Activated gamma-delta T cell treated with Interleukin-2 at 50 U/mL for 16 hours (primary cell): ENCODE data around the gene ATP13A3.

ENCODE experiments used
- DNase-seq: peaks from one replicate; pipeline ENCODE4 v3.0.0-alpha.2; 2020

ATP13A3 gene

DNA sequence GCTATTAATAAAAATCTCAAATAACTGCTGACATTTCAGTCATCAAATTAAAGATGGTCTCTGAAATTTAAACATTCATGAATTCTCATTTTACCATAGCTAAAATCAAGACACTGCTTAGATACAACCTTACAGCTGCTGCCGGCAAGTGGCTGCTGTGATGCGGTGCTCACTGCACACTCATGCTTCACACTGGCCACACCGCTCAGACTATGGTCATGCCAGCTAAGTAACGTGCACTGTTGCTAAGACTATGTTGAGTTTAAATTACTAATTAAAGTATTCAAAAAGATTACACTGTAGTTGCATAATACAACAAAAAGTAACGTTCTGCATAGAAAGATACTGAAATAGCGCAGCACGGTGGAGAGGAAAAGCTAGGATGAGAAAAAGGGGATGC lies 12.1 kb downstream of the ATP13A3 start:
- DNase-seq, result no peak

- DNase-seq, result peak; percentile 26
Measured at GRCh38 chr3:194472290-194472920, 14.4 kb downstream of the ATP13A3 start.

GRCh38 chr3:194471863-194472262 lies 14.9 kb downstream of the ATP13A3 start:
- DNase-seq, result no peak

GRCh38 chr3:194470615-194471014 lies 16.2 kb downstream of the ATP13A3 start:
- DNase-seq, result no peak

DNA sequence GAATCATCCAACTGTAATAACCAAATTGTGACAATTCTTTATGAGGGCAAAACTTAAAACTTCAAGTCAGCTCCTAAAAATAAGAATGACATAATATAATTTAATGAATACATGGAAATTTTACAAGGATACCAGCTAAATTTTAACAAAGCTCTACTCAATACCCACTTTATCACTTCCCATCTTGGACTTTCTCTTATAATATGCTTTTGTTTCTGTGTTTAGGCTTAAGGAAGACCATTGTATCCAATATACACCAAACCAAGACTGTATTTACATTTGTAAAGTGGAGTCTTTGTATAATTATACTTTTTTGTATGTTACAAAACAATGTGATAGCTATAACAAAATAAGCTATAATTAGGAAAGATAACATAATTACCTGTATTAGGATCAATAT lies 16.8 kb downstream of the ATP13A3 start:
- no peak for DNase-seq

- DNase-seq, result no peak
Measured at GRCh38 chr3:194468086-194468485, 18.7 kb downstream of the ATP13A3 start.

- DNase-seq, result no peak
Measured at GRCh38 chr3:194466761-194467356, 19.9 kb downstream of the ATP13A3 start.

DNA sequence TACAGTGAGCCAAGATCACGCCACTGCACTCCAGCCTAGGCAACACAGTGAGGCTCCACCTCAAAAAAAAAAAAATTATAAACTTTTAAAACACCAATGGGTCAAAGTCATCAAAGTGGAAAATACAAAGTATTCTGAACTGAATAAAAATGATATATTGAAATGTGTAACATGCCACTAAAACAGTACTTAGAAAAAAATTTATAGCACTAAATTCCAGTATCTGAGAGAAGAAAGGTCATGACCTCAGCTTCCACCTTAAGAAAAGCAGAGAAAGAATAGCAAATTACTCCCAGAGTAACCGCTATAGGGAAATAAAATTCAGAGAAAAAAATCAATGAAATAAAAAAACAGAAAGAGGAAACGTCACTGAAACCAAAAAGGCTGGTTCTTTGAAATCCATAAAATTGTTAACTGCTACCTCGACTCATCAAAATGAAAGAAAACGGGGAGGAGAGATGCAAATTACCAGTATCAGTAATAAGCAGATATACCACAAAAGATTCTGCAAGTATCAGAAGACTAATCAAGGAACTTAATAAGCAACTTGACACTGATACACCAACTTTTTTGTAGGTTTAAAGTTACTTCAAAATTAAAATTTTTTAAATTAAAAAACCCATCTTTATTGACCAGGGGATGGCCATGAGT lies 20.8 kb downstream of the ATP13A3 start:
- DNase-seq, result no peak

GRCh38 chr3:194465246-194465645 lies 21.6 kb downstream of the ATP13A3 start:
- DNase-seq, result no peak

GRCh38 chr3:194464692-194465091 lies 22.1 kb downstream of the ATP13A3 start:
- no peak for DNase-seq

DNA sequence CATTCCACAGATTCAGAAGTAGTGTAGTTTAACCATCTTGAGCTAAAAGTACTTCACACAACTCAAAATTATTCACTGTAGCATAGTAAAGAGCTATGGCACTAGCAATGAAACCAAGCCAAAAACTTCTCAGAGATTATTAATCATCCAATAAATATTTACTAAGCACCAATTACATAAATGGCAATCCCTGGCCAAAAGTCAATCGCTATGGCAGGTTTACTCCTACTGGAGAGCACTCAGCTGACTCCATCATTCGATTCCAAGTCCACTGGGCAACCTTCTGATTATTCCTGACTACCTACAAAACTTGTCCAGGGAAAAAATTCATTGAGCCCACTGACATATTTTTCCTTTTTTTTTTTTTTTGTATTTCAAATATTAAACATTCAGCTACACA lies 23.9 kb downstream of the ATP13A3 start:
- no peak for DNase-seq

DNA sequence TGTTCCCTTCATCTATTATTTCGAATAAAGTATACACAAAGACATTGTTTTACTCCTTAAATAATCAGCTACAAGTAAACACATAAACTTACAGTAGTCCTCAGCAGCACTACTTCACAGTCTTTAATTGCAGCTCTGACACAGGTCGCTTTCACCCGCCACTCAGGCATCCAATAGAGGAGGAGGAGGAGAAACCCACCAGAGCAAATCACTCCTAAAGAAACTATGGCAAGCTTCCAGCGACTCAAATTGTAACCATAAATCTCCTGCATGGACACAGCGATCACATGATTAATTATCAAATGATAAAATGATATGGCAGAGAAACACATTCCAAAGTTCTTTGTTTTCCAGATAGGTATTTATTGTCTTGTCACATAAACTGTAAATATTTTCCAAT lies 26.2 kb downstream of the ATP13A3 start:
- no peak for DNase-seq

DNA sequence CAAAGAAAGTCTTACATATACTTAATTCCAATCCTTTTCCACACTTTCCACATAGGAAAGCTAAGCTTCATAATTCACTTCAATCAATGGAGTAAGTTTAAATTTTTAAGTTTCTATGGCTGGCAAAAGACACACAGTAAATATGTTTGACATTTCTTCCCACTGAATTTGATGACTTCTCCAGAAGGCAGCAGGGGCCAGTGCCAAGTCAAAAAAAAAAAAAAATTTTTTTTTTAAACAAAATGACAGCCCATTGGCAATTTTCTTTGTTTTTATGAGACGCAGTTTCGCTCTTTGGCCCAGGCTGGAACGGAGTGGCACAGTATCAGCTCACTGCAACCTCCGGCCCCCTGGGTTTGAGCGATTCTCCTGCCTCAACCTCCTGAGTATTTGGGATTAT lies 28.7 kb downstream of the ATP13A3 start:
- no peak for DNase-seq

DNA sequence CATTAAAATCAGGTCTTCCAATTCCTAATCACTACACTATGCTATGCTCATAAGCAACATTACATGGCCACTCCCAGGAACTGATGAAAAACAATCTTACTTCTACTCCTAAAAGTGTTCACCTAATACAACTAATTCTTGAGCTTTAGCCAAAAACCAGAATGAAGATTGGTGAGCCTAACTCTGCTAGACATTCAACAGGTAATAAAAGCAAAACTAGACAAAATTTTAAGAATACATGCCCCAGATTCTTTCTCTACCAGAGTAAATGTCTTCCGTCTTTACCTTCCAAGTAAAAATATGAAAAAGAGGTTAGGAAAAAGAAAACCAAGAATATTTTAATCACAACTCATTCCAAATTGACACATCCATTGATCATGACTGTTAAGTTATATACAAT lies 31.3 kb downstream of the ATP13A3 start:
- no peak for DNase-seq

DNA sequence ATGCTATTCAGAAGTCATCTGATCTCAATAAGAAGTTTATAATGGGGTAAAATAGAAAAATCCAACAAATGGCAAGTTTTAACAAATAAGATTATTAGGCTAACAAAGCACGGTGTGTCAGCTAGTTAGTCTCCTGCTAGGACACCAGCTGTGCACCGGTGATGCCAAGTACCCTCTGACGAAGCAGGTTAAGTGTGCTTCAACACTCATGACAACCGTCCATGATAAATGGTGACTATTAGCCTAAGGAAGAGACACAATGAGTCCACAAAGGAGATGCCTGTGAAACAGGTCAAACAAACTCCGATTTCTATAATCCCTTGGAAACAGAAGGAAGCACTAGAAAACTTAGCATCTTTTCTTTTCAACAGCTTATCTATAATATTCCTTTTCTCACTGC lies 36.5 kb downstream of the ATP13A3 start:
- DNase-seq, result no peak

- DNase-seq, result no peak
Measured at GRCh38 chr3:194449913-194450312, 36.9 kb downstream of the ATP13A3 start.

DNA sequence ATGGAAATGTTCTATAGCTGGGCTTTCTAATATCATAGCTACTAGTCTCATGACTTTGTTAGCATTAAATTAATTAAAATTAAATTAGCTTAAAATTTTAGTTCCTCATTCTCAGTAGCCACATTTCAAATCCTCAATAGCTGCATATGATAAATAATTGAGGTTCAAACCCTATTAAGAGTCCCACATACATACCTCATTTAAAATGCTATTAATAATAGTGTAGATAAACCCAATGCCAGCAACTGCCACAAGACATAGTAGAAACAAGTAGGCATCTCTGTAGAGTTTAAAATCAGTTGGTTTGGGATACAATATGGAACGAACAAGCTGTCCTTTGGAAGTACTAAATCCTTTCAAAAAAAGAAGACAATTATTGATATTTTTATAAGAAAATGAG lies 39.1 kb downstream of the ATP13A3 start:
- no peak for DNase-seq

- no peak for DNase-seq
Measured at GRCh38 chr3:194447161-194447560, 39.6 kb downstream of the ATP13A3 start.

DNA sequence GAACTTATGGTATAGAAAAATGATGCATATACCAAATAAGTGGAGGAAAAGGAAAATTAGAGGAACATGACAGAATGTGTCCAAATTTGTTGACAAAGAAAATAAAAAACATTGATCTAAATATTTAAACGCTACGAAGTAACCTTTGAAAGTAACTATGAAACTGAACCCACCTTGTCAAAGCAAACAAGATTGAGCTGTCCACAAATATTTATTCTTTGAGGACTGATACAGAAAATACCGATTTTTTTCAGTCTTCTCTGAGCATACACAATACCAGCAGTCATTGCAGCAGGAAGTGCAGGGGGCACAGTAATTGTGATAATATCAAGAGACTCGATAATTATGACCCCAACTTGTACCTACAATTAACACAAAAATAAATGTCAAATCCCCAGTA lies 40.0 kb downstream of the ATP13A3 start:
- DNase-seq, result no peak

DNA sequence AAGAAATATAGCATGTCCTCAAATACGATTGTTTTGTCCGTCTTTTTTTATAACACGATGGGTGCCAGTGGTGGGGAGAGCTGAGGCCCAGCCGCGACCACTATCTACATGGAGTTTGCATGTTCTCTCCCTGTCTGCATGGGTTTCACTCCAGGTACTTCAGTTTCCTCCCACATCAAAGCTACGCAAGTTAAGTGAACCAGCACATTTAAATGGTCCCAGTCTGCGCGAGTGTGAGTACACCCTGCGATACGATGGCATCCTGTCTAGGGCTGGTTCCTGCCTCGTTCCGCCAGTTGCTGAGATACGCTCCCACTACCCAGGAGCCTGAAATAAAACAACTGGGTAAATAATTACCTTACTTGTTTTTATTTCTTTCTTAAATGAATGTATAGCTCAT lies 40.6 kb downstream of the ATP13A3 start:
- no peak for DNase-seq

DNA sequence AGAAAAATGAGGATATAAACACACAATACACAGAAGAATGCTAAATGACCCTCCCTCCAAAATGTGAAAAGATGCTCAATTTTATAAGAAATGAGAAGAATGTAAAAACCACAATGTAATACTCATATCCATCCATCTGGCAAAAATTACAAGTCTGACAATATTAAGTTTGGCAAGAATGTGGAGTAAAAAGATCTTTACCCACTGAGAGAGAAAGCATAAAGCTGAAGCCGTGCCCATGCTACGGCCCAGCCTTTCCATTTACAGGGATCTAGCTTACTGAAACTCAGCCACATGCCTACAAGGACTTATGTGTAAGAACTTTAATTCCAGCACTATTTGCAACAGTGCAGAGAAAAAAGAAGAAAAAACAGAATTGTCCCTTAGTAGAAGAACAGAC lies 42.9 kb downstream of the ATP13A3 start:
- DNase-seq, result no peak

GRCh38 chr3:194440756-194441155 lies 46.0 kb downstream of the ATP13A3 start:
- DNase-seq, result no peak

GRCh38 chr3:194439881-194440550 lies 46.8 kb downstream of the ATP13A3 start:
- no peak for DNase-seq

DNA sequence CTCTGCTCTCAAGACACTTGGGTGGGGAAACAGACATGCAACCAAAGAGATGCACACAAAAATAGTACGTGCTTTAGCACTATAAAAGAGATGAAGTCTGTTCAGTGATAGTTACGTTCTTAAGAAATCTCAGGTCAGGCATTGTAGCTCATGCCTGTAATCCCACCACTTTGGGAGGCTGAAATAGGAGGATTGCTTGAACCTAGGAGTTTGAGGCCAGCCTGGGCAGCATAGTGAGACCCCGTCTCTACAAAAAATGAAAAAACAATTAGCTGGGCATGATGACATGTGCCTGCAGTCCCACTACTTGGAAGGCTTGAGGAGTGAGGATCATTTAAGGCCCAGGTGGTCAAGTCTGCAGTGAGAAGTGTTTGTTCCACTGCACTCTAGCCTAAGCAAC lies 52.3 kb downstream of the ATP13A3 start:
- DNase-seq, result no peak
